ENCODE results near the gene CYP27C1. TPM values are rescaled to one million over a fixed set of nuclear protein-coding genes. Genes with fewer than 3 reads are reported as not detected.

Gene CYP27C1
- total RNA-seq, 4 donors from 2014 or later = 0.12 to 0.52 (median 0.28) TPM

- no peaks in the 10 kb centered on the region for H3K9me3 ChIP-seq
- TF ChIP-seq EP300 (IDR thresholded peaks at IDR 0.05) = no peak
- TF ChIP-seq CTCF (IDR thresholded peaks at IDR 0.05) = no peak
- TF ChIP-seq POLR2A (IDR thresholded peaks at IDR 0.05) = no peak
- no peak for TF ChIP-seq POLR2AphosphoS5 (IDR thresholded peaks at IDR 0.05)
- H3K36me3 ChIP-seq = no peaks in the 10 kb centered on the region
- no peaks in the 10 kb centered on the region for H3K27me3 ChIP-seq
- no peak for ATAC-seq
- H3K4me3 ChIP-seq = no peak overlapping the region
- no peak overlapping the region for H3K27ac ChIP-seq
- peaks cover 0 to 1% (median 0%) of the 10 kb centered on the region in 3 donors for H3K4me1 ChIP-seq
- WGBS, 2 donors (ENCODE audit: low coverage in 1 of 2) = 83% methylated on average over 1 of the region's 15 CpGs; no CpG with 5 or more reads in 1 of the 2 donors
These were observed 82.4 kb downstream of the CYP27C1 start for GRCh38 chr2:127137741-127138140.

- no peak overlapping the region for H3K27ac ChIP-seq
- no peak overlapping the region for H3K4me3 ChIP-seq
- TF ChIP-seq EP300 (IDR thresholded peaks at IDR 0.05) (no peak), POLR2AphosphoS5 (IDR thresholded peaks at IDR 0.05) (no peak), CTCF (IDR thresholded peaks at IDR 0.05) (no peak), POLR2A (IDR thresholded peaks at IDR 0.05) (no peak)
- no CpG with 5 or more reads among the region's 12 CpGs for WGBS, 2 donors (ENCODE audit: low coverage in 1 of 2)
- no peaks in the 10 kb centered on the region for H3K27me3 ChIP-seq
- no peaks in the 10 kb centered on the region for H3K9me3 ChIP-seq
- no peak for ATAC-seq
- no peaks in the 10 kb centered on the region for H3K36me3 ChIP-seq
- no peaks in the 10 kb centered on the region for H3K4me1 ChIP-seq
These were observed 82.9 kb downstream of the CYP27C1 start for GRCh38 chr2:127137225-127137624.

- WGBS, 2 donors (ENCODE audit: low coverage in 1 of 2) = 85 to 100% methylated on average over 1 to 10 of the region's 15 CpGs
These were observed 85.0 kb downstream of the CYP27C1 start for GRCh38 chr2:127134833-127135830.

GRCh38 chr2:127134235-127134634, 85.9 kb downstream of the CYP27C1 start:
- H3K9me3 ChIP-seq = no peaks in the 10 kb centered on the region
- no peak for ATAC-seq
- no peak overlapping the region for H3K27ac ChIP-seq
- TF ChIP-seq POLR2AphosphoS5 (IDR thresholded peaks at IDR 0.05) = no peak
- TF ChIP-seq CTCF (IDR thresholded peaks at IDR 0.05) = no peak
- no peak for TF ChIP-seq EP300 (IDR thresholded peaks at IDR 0.05)
- TF ChIP-seq POLR2A (IDR thresholded peaks at IDR 0.05) = no peak
- no peaks in the 10 kb centered on the region for H3K27me3 ChIP-seq
- WGBS, 2 donors (ENCODE audit: low coverage in 1 of 2) = 43 to 70% methylated on average over 1 to 4 of the region's 4 CpGs
- H3K4me3 ChIP-seq = no peak overlapping the region
- no peaks in the 10 kb centered on the region for H3K4me1 ChIP-seq
- no peaks in the 10 kb centered on the region for H3K36me3 ChIP-seq

More at GRCh38 chr2:127134833-127135830, 85.0 kb downstream of the CYP27C1 start:
- H3K4me1 ChIP-seq = no peaks in the 10 kb centered on the region
- H3K27me3 ChIP-seq = no peaks in the 10 kb centered on the region
- no peak overlapping the region for H3K27ac ChIP-seq
- no peaks in the 10 kb centered on the region for H3K36me3 ChIP-seq
- TF ChIP-seq POLR2A (IDR thresholded peaks at IDR 0.05) (no peak), EP300 (IDR thresholded peaks at IDR 0.05) (no peak), POLR2AphosphoS5 (IDR thresholded peaks at IDR 0.05) (no peak), CTCF (IDR thresholded peaks at IDR 0.05) (no peak)
- ATAC-seq = no peak
- H3K9me3 ChIP-seq = no peaks in the 10 kb centered on the region
- no peak overlapping the region for H3K4me3 ChIP-seq

Small RNAs within 50 kb of the gene (small RNA-seq; reads per million reads assigned to genes)
- gene NIFKP9 = 0 reads per million in 4 donors

Other genes with a start within 250 kb of the CYP27C1 start
- gene BIN1, start 113.1 kb downstream of the CYP27C1 start, total RNA-seq = 100 to 1,000 TPM in 1 of 4 donors, 10 to 100 TPM in 3; 36.1 to 101 (median 53.9) TPM
- 10 to 100 TPM; 30.3 to 39.0 (median 34.5) TPM for gene ERCC3, start 73.8 kb upstream of the CYP27C1 start, total RNA-seq
- gene MAP3K2, start 167.7 kb upstream of the CYP27C1 start, total RNA-seq = 10 to 100 TPM; 52.7 to 96.2 (median 54.2) TPM
- not detected for gene PROC, start 198.1 kb upstream of the CYP27C1 start, total RNA-seq